Nephron (organoid): ENCODE results near the gene NR3C2.
A peak's percentile ranks its signal among the peaks of the same experiment; 100 is the strongest.

Experiments
- H3K27ac Mint-ChIP-seq, 3 experiments: 2 replicates each; pipeline ENCODE4 v1.8.0; 2020; ENCODE audit warnings: mixed read lengths in 3 of 3, mild to moderate bottlenecking in 2 of 3, moderate library complexity in 1 of 3
- H3K27me3 Mint-ChIP-seq: 2 replicates; pipeline ENCODE4 v1.8.0; 2021; ENCODE audit warnings: low read depth, mild to moderate bottlenecking, moderate library complexity, mixed read lengths
- H3K36me3 Mint-ChIP-seq: 2 replicates; pipeline ENCODE4 v1.8.0; 2020; ENCODE audit warnings: low read depth, mixed read lengths
- H3K4me1 Mint-ChIP-seq: 2 replicates; pipeline ENCODE4 v1.8.0; 2020; ENCODE audit warnings: mixed read lengths
- H3K4me3 Mint-ChIP-seq, 3 experiments: 2 replicates each; pipeline ENCODE4 v1.8.0; 2020; ENCODE audit warnings: mild to moderate bottlenecking in 3 of 3, mixed read lengths in 3 of 3, moderate library complexity in 2 of 3
- H3K9me3 Mint-ChIP-seq: 2 replicates; pipeline ENCODE4 v1.8.0; 2020; ENCODE audit warnings: mixed read lengths
- CTCF ChIP-seq, 3 experiments: fragments of 200-600 bp; sonication (generic); IDR thresholded peaks; one replicate each; pipeline ENCODE4 v1.5.0; 2021; ENCODE audit warnings: antibody characterized with exemption in 3 of 3; ENCODE audit not compliant: unreplicated experiment in 3 of 3

The NR3C2 gene

GRCh38 chr4:148071009-148071408, 371.2 kb downstream of the NR3C2 start:
- Mint-ChIP-seq H3K4me1 (peaks cover 40% of the 10 kb centered on the region), H3K9me3 (peaks cover 14% of the 10 kb centered on the region), H3K27me3 (peaks cover 10% of the 10 kb centered on the region), H3K4me3 (no peak overlapping the region), H3K27ac (peak overlapping the region in 1 of 3 experiments; percentile 25), H3K36me3 (peaks cover 38% of the 10 kb centered on the region)
- no peak for TF ChIP-seq CTCF (IDR thresholded peaks at IDR 0.05; ENCODE audit: unreplicated experiment in 3 of 3)

DNA sequence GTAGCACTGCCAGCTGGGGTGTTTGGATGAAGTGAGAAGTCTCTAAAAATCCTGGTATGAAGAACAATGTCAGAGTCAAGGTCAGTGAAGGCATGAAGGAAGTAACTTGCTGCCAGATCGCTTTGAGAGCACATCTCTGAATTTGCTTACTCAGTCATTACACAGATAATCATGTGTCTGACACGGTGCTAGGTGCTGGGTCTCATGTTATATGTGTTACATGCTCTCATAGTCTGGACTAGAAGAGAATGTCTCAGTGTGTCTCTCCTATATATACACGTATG, 372.4 kb downstream of the NR3C2 start:
- H3K36me3 Mint-ChIP-seq = peaks cover 35% of the 10 kb centered on the region
- H3K27me3 Mint-ChIP-seq = peaks cover 10% of the 10 kb centered on the region
- H3K27ac Mint-ChIP-seq = peak overlapping the region in 1 of 3 experiments; percentile 36
- H3K4me3 Mint-ChIP-seq = no peak overlapping the region
- H3K4me1 Mint-ChIP-seq = peaks cover 50% of the 10 kb centered on the region
- no peak for TF ChIP-seq CTCF (IDR thresholded peaks at IDR 0.05; ENCODE audit: unreplicated experiment in 3 of 3)
- H3K9me3 Mint-ChIP-seq = peaks cover 6% of the 10 kb centered on the region

GRCh38 chr4:148069086-148069894, 372.9 kb downstream of the NR3C2 start:
- Mint-ChIP-seq H3K27me3 (peaks cover 8% of the 10 kb centered on the region), H3K4me1 (peaks cover 52% of the 10 kb centered on the region), H3K36me3 (peaks cover 33% of the 10 kb centered on the region), H3K9me3 (peaks cover 4% of the 10 kb centered on the region), H3K4me3 (no peak overlapping the region), H3K27ac (peak overlapping the region in 1 of 3 experiments; percentile 36)
- no peak for TF ChIP-seq CTCF (IDR thresholded peaks at IDR 0.05; ENCODE audit: unreplicated experiment in 3 of 3)

DNA sequence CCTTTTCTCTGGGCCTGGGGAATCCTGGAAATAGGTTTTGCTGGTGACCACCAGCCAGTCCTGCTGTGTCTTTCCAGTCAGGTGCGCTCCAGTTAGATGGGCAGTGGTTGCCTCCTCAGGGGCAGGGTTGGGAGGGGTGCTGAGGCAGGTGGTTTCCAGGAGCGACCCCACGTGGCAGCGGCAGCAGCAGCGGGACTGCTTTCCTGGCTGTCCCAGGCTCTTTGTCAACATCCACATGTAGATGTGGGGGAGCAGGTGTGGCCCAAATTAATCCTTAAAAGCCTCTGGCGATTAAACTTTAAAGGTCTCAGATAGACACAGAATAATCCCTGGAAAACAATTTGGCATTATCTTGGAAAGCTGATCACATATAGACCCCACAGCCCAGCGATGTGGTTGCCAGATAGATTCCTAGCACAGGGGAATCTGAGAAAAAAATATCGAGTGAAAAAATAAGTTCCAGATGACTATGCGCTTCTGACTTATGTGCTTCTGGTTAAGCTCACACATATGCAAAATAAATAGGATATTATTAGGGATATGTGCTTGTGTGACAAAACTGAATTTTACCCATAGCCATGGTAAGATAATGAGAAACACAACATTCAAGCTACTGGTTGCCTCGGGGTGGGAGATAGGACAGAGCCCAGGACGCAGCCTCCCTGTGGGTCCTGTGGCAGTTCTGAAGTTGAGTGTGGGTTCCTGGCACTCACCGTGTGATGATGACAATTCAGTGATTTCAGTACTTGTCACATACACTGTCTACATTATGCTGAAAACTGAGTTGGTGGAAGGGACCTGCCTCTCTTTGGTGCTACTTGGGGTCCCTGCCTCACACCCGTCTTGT, 373.9 kb downstream of the NR3C2 start:
- Mint-ChIP-seq H3K4me1 (peaks cover 55% of the 10 kb centered on the region), H3K4me3 (no peak overlapping the region), H3K36me3 (peaks cover 30% of the 10 kb centered on the region), H3K27me3 (peaks cover 7% of the 10 kb centered on the region), H3K9me3 (no peaks in the 10 kb centered on the region), H3K27ac (peak overlapping the region in 2 of 3 experiments; percentile 33 to 38)
- TF ChIP-seq CTCF (IDR thresholded peaks at IDR 0.05; ENCODE audit: unreplicated experiment in 3 of 3) = no peak

- Mint-ChIP-seq H3K27ac (no peak overlapping the region), H3K4me1 (peaks cover 60% of the 10 kb centered on the region), H3K9me3 (no peaks in the 10 kb centered on the region), H3K27me3 (peaks cover 7% of the 10 kb centered on the region), H3K36me3 (peaks cover 23% of the 10 kb centered on the region), H3K4me3 (no peak overlapping the region)
- no peak for TF ChIP-seq CTCF (IDR thresholded peaks at IDR 0.05; ENCODE audit: unreplicated experiment in 3 of 3)
Measured at GRCh38 chr4:148067301-148067916, 374.8 kb downstream of the NR3C2 start.
